Posterior vena cava (tissue), 2 donors: ENCODE data around the gene TMEM161A. TPM values are rescaled to one million over a fixed set of nuclear protein-coding genes. Genes with fewer than 3 reads are reported as not detected.
A peak's percentile ranks its signal among the peaks of the same experiment; 100 is the strongest.
"Not testable (repeated sequence)": the region's sequence is repeated elsewhere in the genome, so short reads cannot be mapped to it uniquely, and the experiment has no call there.

Experiments used
- DNase-seq: peaks from one replicate; pipeline ENCODE4 v3.0.0-alpha.2; 2020; ENCODE audit warnings: low spot score
- intact Hi-C, 2 donors: fragments of 100-400 bp; cut with DNase I; formaldehyde crosslinking; loops; one replicate each; pipeline versions ENCODE4 v1.14.1 to v1.14.2; 2022 to 2023
- total RNA-seq, 2 donors: library from RNA; stranded (reverse); fragmentation: NEBNext Ultra II Directional; extraction: Animal tissue kit (Norgen Biotek cat#: 25700); gene quantifications; one replicate each; pipeline ENCODE4 v1.2.1, GENCODE V29; 2021
- donor health status: DM: yes; HTN: yes; CAD: no.
- donor health status: DM: yes; HTN: yes; CAD: no.

Gene TMEM161A
- total RNA-seq, 2 donors from 2014 or later, result 14.0 to 20.1 TPM

DNA sequence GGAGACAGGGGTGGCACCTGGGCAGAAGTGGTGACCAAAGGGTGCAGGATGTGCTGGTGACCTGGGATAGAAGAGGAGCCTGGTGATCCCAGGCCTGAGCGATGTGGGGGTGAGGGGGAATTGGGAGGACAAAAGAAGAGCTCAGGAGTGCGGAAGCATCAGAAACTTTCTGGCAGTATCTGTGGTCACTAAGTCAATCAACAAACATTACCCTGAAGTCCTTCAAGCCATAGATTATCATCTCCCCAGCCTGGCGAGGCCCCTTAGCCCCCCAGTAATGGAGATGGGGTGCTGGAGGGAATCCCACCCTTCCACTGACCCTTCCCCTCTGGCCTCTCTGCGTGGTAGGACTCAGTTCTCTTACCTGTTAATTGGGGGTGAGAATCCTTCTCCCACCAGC is 21.3 kb upstream of the TMEM161A start:
- no peak for DNase-seq
- intact Hi-C loops, result no loop called here

DNA sequence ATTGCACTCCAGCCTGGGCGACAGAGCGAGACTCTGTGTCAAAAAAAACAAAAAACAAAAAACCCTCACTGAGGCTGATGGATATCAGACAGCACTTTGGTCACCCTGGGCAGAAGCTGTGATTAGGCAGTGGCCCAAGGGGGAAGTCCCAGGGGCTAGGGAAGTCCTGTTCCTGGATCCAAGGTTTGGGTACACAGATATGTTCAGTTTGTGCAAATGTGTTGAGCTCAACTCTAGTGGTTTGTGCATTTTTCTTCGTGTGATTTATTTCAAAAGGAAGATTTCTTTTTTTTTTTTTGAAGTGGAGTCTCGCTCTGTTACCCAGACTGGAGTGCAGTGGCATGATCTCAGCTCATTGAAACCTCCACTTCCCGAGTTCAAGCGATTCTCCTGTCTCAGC is 19.5 kb upstream of the TMEM161A start:
- no peak for DNase-seq
- intact Hi-C loops, result no loop called here

DNA sequence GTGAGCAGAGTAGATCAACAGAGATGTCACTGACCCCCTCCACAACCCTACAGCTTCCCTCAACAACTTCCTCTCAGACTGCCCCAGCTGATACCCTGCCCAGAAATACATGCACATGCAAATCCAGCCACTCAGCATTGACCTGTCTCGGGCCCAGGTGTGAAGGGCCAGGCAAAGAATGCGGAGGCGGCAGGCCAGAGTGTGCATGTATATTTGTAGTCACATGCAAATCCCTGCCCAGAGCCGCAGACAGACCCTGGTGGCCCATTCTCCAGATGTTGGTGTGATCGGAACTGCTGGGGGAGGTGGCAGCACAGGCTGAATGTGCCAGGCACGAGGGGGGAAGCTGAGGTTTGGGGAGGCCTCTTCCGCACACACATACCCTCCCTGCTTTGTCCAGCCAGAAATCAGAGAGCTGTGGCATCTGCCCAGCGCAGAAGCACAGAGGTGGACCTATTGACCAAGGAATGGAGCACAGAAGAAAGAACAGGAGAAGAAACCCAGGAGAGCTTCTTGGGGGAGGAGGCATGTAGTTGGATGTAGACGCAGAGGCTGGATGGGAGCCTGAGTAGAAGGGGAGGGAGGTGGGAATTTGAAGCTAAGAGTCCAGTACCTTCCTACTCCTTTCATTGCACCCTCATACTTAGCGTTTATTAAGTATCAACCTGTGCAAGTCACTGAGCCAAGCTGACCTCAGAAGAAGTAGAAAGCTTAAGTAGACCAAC is 17.4 kb upstream of the TMEM161A start:
- intact Hi-C loops, result no loop called here
- DNase-seq, result no peak

DNA sequence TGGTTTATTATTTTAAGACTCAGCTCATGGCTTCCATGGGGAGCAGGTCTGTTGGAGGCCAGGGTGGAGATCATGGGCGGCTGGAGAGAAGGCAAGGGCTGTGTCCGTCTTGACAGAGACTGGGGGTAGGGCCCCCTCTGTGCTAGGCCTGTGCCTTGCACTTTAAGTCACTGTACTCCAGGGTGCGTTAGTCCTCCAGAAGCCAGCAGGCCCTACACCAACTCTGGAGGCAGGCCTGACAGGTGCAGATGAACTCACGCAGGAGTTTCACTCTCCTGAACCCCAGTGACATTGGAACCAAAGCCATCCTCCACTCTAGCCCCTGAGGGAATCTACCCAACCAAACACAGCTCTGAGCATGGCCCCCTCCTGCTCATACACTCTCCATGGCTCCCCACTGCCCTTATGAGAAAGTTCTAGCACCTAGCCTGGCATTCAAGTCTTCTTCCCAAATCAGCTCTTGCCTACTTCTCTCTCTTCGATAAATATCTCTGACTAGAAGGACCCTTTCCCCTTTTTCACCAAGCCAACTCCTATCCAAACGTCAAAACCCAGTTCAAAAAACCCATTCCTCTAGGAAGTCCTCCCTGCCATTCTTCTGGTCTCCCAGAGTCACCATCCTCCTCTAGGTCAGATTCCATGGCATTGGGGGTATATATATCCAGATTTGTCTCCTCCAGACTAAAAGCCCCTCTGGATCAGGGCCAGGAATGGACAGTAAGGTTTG is 16.7 kb upstream of the TMEM161A start:
- DNase-seq, result no peak
- intact Hi-C loops, result no loop called here

DNA sequence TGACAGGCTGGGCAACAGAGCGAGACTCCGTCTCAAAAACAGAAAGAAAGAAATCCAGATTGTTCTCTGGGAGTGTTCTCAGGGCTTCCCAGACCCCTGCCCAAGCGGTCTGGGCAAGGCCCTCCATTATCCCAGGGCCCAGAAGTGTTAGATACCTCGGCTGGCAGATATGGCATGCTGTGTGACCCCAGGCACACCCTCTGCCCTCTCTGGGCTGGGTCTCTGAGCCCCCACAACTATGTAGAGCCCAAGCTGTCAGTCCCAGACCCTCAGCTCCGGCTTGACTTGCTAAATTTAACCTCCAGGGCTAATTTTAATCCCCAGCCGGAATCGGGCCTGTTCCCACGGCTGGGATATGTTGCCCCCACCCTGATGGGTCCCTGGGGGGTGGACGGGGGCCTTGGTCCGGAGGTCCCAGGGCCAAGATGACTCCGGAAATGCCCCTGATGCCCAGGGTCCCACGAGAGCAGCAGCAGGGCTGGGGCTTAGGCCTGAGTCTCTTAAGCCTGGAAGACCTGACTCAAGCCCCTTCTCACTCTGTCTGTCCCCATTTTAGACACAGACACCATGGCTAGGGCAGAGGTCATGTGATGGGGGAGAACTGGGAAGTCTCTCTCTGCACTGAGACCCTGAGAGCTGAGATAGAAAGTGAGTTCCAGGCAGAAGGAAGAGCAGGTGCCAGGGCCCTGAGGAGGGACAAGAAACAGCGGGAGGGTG is 14.5 kb upstream of the TMEM161A start:
- intact Hi-C loops, result no loop called here

DNA sequence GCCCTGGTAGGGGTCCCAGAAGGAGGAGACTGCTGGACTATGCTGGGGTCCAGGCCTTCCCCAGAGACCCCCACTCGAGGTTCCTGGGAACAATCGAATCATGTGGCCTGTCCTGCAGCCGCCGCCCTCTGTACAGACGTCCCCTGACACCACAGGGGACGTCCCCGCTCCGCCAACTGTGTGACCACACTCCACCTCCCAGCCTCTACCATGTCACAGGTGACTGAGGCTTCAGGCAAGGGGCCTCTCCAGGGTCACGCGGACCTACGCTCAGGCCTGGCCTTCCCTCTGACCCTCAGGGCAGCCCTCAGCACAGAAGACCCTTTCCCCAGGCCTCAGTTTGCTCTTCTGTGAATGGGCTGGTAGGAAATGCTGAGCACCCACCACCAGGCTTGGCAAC is 13.1 kb upstream of the TMEM161A start:
- DNase-seq, result no peak
- intact Hi-C loops, result no loop called here

More for the DNA sequence above, 14.5 kb upstream of the TMEM161A start:
- no peak for DNase-seq

DNA sequence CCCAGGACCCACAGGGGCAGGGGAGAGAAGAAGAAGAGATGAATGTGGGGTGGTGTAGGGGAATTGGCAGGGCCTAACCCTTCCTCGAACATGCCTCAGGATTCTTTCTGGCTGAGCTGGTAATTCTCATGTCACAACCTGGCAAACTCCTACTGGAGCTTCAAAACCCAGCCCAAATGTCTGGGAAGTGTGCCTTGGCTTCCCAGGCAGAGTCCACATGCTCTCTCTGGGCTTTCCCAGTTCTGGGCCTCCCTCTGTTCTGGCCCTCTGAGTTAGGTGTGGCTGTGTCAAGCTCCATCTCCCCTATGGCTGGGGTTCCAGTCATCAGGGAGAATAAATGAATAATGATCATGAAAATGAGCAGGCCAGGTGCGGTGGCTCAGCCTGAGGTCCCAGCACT is 11.2 kb upstream of the TMEM161A start:
- no peak for DNase-seq

DNA sequence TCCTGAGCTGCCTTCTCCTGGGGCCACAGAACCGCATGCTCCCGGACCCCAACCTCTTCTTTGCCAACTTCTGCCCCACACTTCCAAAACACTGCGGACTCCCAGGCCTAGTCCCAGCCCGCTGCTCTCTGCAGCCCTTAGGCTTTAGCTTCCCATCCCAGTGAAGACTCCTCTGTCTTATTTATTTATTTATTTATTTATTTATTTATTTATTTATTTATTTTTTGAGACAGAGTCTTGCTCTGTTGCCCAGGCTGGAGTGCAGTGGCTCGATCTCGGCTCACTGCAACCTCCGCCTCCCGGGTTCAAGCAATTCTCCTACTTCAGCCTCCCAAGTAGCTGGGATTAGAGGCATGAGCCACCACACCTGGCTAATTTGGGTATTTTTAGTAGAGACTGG is 10.2 kb upstream of the TMEM161A start:
- DNase-seq, result not testable (repeated sequence)
- intact Hi-C loops, result loop anchor here in 1 of 2 donors (10.0 kb wide), 1 partner anchor 94 kb away; no protein-coding TSS in a partner anchor

More for the DNA sequence above, 11.2 kb upstream of the TMEM161A start:
- intact Hi-C loops, result loop anchor here in 1 of 2 donors (10.0 kb wide), 1 partner anchor 95 kb away; no protein-coding TSS in a partner anchor

DNA sequence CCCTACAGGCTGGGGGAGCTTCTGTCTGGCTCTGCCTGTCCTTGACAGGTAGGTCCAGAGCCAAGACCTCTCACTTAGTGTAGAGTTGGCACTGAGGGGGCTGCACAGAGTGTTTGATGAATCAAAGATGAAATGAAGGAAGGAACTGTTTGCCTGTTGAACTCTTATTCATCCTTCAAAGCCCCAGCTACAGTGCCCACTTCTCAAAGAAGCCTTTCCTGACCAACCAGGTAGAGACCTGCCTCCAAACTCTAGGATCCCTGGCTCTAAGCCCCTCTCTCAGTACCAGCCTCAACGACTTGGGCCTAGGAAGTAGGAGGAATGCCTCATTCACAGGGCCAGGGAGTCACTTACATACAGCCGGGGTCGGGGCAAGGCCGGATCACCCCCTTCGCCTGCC is 9.1 kb upstream of the TMEM161A start:
- no peak for DNase-seq
- intact Hi-C loops, result loop anchor here in 1 of 2 donors (10.0 kb wide), 1 partner anchor 93 kb away; no protein-coding TSS in a partner anchor

DNA sequence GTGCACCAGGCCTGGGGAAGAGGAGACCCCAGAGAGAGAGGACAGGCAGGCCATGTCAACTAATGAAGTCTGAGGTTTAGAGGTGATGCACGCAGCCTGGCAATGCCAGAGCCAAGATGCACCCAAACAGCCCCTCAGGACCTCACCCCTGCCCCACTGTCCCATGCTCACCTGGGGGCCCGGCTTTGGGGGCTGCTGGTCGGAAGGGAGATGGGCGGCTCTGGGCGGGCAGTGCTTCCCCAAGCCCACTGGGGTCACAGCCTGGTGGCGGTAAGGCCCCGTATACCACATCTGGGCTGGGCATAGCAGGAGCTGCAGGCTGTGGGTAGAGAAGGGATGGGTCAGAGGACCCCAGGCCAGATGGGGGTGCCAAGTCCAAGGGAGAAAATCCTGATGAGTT is 8.6 kb upstream of the TMEM161A start:
- intact Hi-C loops, result loop anchor here in 1 of 2 donors (10.0 kb wide), 1 partner anchor 92 kb away; no protein-coding TSS in a partner anchor

DNA sequence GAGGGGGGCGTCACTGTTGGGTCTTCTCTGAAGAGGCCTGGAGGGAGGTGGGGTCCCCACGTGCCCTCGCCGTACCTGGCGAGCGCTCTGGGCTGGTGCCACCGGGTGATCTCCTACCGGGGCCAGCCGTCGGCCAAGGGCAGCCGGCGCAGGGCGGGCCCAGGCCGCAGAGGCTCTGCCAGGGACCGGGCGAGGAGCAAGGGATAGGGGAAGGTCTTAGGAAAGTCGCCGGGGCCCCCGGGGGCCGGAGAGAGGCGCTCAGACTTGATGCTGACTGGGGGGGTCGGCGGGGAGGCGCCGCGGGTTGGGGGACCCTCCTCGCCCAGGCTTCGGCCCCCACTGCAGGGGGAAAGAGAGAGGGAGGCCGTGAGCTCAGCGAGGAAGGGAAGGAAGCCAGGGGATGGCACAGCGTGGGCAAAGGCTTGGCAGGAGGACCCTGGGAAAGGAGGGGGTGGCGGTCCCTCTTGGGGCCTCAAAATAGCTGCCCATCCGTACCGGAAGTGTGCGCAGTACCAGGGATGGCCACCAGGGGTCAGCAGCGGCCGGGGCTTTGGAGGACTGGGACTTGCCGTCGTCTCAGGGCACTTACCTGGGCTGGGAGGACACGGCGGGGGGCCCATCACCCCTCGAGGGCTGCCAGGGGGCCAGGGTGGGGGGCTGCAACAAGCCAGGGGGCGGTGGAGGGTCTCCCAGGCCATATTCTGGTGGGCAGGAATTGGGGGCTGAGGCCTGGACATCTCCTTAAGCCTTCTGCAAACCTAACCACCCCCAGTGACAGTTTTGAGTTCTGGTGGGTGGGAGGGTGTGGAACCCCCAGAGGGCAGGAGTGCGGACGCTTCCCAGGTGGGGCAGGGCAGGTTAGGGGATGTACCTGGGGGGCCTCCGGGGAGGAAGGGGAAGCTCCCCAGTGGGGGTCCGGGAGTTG is 7.7 kb upstream of the TMEM161A start:
- DNase-seq, result peak; percentile 93
- intact Hi-C loops, result loop anchor here in 1 of 2 donors (10.0 kb wide), 1 partner anchor 91 kb away; no protein-coding TSS in a partner anchor

More for the DNA sequence above, 8.6 kb upstream of the TMEM161A start:
- no peak for DNase-seq

DNA sequence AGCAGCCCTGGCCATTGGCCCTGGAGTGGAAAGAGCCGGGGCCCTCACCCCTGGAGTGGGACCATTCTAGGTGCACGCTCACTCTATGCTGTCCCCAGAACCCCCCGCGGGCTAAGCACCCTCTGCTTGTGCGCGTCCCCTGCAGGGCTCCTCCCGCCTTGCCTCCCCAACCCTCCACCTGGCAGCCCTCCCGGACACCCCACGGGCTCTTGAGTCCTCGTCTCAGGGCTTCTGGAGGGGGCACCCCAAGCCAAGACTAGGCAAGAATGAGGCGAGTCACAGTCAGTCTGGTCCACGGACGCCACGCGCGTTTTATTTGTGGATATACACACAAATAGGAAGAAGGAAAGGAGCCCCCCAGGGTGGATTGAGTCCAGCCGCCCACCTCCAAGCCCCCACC is 7.0 kb upstream of the TMEM161A start:
- no peak for DNase-seq
- intact Hi-C loops, result loop anchor here in 1 of 2 donors (10.0 kb wide), 1 partner anchor 90 kb away; no protein-coding TSS in a partner anchor

DNA sequence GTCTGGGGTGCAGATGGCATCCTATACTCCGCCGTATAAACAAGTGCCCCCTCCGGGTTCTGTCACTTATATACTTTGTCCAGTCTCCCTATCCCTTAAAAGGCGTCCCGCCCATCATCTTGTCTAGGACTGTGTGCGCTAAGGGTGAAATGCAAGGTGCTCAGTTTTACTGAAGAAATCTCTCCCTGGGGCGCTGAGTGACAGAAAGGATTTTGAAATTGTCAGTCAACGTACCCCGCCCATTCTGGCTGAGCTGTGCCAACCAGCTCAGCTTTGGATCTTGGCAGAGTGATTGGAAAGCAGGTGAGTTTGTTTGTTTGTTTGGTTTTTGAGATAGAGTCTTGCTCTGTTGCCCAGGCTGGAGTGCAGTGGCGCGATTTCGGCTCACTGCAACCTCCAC is 4.1 kb upstream of the TMEM161A start:
- intact Hi-C loops, result loop anchor here in 1 of 2 donors (10.0 kb wide), 1 partner anchor 88 kb away; no protein-coding TSS in a partner anchor
- DNase-seq, result no peak

DNA sequence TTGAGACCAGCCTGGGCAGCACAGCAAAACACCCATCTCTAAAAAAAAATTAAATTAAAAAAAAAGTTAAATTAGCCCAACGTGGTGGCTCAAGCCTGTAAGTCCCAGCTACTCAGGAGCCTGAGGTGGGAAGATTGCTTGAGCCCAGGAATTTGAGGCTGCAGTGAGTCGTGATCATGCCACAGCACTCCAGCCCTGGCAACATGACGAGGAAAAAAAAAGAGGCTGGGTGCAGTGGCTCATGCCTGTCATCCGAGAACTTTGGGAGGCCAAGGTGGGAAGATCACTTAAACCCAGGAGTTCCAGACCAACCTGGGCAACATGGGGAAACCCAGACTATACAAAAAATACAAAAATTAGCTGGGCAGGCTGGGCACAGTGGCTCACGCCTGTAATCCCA is 2.2 kb upstream of the TMEM161A start:
- intact Hi-C loops, result loop anchor here in 1 of 2 donors (10.0 kb wide), 1 partner anchor 86 kb away; no protein-coding TSS in a partner anchor
- DNase-seq, result no peak

DNA sequence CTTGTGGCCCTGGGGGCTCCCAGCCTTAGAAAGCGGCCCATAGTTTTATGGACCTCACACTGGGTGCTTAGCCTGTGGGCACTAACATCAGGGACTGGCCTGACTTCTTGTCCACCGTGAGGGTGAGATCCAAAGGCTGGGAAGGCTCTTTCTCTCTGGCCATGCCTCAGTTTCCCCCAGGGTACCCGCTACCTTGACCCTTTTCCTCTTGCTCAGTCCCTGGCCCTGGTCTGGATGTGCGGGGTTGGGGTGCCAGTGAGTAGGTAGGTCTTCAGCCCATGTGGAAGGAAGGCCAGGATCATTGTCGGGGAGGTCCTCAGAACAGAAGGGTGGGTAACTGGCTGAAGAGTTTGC is 1.6 kb upstream of the TMEM161A start:
- no peak for DNase-seq
- intact Hi-C loops, result loop anchor here (5.0 to 10.0 kb wide), 3 partner anchors 83 to 737 kb away; no protein-coding TSS in a partner anchor

DNA sequence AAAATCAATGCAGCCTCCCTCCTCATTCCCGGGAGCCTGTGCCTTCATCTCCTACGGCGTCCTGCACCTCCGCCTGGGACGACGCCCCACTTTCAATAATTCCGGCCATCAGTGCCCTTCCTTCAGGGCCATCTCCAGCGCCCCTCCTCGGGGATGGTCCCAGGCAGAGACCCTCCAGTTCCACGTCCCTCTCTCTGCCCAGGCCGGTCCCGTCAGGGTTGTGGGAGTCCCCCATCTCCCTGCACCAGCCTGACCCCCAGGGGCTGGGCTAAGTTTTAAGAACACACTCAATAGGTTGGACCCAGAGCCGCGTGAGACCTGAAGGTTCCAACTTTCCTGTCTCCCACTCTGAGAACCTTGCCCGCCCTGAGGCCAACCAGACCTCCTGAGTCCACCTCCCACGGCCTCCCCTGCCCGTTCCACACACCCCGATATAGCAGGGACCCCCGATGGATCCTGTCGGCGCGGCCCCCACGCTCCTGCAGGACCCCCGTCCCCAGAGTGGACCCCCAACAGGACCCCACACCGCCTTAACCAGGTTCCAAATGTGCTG is 646 bp downstream of the TMEM161A start:
- intact Hi-C loops, result loop anchor here (5.0 kb wide), 2 partner anchors 80 to 740 kb away; no protein-coding TSS in a partner anchor
- no peak for DNase-seq

DNA sequence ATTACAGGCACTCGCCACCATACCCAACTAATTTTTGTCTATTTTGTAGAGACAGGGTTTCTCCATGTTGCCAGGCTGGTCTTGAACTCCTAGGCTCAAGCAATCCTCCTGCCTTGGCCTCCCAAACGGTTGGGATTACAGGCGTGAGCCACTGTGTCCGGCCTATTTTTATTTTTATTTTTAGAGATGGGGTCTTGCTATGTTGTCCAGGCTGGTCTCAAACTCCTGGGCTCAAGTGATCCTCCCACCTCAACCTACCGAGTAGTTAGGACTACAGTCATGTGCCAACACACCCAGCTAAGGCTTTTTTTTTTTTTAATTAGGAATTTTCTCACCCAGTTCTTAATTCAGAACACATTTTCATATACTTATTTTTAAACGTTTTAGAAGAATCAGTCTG is 2.6 kb downstream of the TMEM161A start:
- intact Hi-C loops, result loop anchor here (5.0 kb wide), 2 partner anchors 78 to 742 kb away; no protein-coding TSS in a partner anchor
- DNase-seq, result not testable (repeated sequence)

DNA sequence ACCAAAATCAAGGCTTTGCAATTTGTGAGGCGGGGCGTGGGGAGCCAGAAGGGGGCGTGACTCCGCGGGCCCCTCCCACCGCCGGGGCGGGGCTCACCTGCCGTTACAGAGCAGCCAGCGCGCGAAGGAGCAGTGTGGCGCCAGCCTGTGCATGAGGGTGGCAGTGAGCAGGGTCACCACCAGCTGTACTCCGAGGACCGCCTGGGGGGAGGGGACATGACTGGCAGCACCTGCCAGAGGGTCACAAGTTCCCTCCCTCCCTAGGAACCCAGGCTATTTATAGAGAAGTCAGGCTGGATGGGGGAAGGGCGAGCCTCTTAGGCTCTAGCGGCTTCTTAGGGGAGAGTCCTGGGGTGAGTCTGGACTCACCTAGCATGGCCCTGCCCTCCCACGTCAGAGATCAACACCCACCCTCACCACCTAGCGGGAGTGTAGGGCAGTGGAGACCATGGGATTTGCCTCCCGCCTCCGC is 3.6 kb downstream of the TMEM161A start:
- no peak for DNase-seq
- intact Hi-C loops, result loop anchor here (5.0 kb wide), 2 partner anchors 77 to 743 kb away; no protein-coding TSS in a partner anchor
